ENCODE results near the gene FAM241B.

DNA sequence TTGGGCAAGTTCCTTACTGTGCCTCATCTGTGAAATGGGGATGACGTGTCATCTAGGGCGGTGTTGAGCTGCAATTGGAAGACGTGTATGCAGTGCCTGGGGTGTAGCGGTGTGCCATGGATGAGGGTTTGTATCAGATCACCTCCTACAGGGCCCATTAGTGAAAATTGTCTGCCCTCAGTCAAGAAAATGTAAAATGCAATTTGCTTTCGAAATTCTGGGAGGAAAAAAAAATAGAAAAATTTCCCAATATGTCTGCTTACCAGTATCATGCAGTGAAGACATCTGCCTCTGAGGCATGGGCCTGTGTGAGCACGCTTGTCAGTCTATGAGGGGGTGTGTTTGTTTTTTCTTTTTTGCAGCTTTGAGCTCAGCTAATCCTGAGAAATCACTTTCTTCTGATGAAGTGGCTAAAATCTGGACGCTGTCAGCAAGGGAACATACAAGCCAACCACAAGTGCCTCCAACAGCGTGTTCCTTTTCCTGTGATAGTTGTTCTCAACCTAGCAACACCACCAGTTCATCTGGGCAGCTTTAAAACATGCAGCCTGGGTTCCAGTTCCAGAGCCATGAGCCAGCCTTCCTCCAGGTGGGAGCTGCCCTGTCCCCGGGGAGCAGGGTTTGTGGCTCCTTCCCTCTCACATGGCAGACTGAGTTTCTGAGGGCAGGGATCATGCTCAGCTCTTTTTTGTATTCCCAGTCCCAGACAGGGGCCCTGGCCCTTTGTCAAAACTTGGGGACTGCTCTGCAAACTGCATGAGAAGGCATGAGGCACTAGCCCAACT lies 10.3 kb downstream of the FAM241B start:
- TF ChIP-seq POLR2A (IDR thresholded peaks at IDR 0.05) (no peak), POLR2AphosphoS5 (IDR thresholded peaks at IDR 0.05; ENCODE audit: insufficient read depth in 1 of 2, low read depth in 1 of 2) (no peak)

Measured in vagina (tissue), 2 donors.